A204.1 (cell line): Measurements from ENCODE around the gene BAIAP2L1.
"Not testable (repeated sequence)": the region's sequence is repeated elsewhere in the genome, so short reads cannot be mapped to it uniquely, and the experiment has no call there.

Experiments
- FAIRE-seq: peaks from 2 replicates; lab custom pipeline; 2012; peaks lifted over from hg19 to GRCh38; lab: Jason Lieb, UNC

Gene BAIAP2L1

DNA sequence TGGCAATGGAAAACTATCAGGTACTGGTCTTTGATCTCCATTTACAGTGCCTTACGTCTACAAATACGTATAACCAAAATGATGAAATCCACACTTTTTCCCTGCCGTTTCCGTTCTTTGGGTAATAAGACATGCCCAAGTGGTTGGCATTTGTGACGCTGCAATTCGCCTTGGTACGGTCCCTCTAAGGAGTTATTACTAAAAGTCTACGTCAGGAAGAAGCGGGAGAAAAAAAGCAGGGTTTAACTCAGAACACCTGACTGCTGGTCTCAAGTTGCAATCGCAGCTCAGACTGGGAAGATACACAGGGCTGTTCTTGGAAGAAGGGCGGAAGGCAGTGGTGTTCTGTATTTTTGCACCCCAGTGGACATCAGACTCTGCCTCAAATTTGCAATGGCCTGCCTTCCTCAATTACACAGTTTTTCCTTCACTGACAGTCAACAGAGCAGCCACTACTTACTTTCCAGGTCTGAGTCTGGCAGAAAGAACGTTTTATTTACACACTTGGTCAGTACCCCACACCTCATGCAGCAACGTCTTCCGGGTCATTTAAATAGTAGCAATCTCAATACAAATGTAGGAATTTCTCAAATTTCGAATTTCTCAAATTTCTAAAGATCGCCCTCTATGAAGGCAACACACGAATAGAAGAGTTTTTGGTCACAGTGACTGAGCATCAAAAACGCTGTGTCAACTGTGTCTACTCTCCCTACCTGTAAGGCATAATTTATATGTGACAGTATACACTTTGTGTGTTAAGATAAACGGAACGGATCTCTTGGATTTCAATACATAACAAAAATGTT lies 2.1 kb downstream of the BAIAP2L1 start:
- FAIRE-seq = no peak

DNA sequence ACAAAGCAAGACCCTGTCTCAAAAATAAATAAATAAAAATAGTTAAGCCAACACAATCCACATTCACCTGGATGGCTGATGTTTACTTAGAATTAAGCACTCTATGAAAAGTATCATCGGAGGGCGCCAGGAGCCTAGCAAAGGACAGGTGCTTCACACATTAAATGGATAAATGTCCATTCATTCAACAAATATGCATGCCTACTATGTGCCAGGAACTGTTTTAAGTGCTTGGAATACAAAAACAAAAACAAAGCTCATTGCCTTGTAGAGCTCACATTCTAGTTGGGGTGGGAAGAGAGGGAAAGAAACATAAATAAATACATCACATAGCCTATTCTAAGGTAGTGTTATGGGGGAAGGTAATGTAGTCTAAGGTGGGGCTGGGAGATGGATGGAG lies 4.1 kb downstream of the BAIAP2L1 start:
- no peak for FAIRE-seq

- FAIRE-seq = no peak
Measured at GRCh38 chr7:98395951-98396350, 4.9 kb downstream of the BAIAP2L1 start.

GRCh38 chr7:98395481-98395880 lies 5.4 kb downstream of the BAIAP2L1 start:
- FAIRE-seq = no peak

- FAIRE-seq = no peak
Measured at GRCh38 chr7:98394377-98394836, 6.5 kb downstream of the BAIAP2L1 start.

DNA sequence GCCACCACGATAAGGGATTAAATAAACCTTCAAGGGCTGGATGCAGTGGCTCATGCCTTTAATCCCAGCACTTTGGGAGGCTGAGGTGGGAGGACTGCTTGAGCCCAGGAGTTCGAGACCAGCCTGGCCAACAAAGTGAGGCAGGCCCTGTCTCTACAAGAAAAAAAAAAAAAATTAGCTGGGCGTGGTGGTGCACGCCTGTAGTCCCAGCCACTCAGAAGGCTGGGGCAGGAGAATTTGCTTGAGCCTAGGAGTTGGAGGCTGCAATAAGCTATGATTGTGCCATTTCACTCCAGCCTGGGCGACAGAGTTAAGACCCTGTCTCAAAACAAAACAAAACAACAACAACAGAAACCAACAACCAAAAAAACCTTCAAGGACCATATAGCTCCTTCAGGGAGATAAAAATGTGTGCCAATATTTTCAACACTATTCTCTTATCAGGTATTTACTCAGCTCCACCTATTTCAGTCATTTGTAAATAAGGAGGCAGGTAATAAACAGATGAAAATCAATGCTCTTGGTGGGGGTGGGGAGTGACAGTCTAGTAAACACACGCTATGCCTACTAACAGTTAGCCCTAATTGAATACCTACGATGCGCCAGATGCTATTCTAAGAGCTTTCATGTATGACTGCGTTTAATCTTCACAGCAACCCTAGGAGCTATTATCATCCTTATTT lies 13.2 kb downstream of the BAIAP2L1 start:
- no peak for FAIRE-seq

GRCh38 chr7:98387131-98387530 lies 13.8 kb downstream of the BAIAP2L1 start:
- FAIRE-seq = no peak

GRCh38 chr7:98385532-98385931 lies 15.4 kb downstream of the BAIAP2L1 start:
- FAIRE-seq = not testable (repeated sequence)

GRCh38 chr7:98378210-98378819 lies 22.6 kb downstream of the BAIAP2L1 start:
- no peak for FAIRE-seq

DNA sequence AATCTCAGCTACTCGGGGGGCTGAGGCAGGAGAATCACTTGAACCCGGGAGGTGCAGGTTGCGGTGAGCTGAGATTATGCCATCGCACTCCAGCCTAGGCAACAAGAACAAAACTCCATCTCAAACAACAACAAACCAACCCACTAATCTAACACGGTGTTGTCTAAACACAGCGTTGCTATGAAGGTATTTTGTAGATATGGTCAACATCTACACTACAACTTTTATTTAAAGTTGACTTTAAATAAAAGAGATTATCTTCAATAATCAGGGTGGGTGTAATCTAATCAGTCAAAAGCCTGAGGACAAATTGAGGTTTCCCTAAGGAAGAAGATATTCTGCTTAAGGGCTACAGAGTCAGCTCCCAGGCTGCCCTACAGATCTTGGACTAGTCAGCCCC lies 24.2 kb downstream of the BAIAP2L1 start:
- FAIRE-seq = no peak

DNA sequence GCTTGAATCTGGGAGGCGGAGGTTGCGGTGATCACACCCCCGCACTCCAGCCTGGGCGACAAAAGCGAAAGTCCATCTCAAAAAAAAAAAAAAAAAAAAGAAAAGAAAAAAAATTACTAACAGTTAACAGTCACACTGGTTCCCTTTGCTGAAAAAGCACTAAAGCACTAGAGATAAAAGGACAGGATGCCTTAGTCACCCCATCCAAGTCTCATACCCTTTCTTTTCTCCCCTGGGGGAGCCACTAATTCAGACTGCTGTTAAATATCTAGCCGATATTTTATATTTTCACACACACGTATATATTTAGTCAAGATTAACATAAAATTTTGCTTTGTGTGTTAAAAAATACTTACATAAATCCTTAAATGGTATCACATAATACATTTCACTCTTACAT lies 25.2 kb downstream of the BAIAP2L1 start:
- no peak for FAIRE-seq

DNA sequence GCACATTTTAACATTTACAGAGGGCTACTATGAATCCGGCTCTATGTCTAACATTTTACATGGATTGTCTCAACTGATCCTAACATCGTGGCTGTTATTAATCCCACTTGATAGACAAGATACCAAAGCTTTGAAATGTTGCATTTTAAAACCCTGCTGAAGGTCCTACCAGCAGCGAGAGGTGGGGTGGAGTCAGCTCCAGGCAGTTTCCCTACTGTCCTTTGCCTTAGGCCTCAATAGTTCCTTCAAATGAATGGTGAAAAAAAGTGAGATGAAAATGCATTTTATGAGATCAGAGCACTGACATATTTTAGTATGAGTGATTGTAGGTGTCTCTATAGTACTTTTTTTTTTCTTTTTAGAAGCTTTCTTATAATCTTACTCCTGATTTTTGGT lies 26.6 kb downstream of the BAIAP2L1 start:
- no peak for FAIRE-seq

- no peak for FAIRE-seq
Measured at GRCh38 chr7:98372993-98373392, 27.9 kb downstream of the BAIAP2L1 start.

- no peak for FAIRE-seq
Measured at GRCh38 chr7:98369726-98370125, 31.2 kb downstream of the BAIAP2L1 start.

DNA sequence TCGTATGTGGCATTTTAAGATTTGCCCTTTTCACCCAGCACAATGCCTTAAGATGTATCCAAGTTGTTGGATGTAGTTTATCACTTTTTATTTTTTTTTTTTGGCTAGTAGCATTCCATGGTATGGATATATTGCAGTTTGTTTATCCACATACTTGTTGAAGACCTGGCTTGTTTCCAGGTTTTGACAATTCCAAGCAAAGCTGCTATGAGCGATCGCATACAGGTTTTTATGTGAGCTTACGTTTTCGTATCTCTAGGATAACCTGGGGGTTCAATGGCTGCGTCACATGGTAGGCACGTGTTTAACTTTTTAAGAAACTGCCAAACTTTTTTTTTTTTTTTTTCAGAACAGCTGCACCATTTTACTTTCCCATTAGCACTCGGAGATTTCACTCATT lies 32.2 kb downstream of the BAIAP2L1 start:
- FAIRE-seq = no peak

DNA sequence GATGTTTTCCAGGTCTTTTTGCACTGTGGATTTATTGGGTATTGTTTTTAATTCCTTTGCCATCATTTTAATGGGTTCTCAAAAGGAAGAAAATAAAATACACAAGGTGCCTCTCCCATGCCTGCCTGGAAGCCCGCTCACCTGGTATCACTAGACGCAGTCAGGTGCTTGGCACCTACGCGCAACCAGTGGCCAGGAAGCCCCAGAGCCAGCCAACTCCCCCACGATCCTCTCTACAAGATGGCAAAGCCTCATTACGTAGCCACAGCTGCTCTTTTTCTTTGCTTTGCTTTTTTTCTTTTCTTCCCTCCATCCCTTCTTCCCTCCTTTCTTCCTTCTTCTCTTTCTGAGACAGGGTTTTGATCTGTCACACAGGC lies 34.3 kb downstream of the BAIAP2L1 start:
- no peak for FAIRE-seq

DNA sequence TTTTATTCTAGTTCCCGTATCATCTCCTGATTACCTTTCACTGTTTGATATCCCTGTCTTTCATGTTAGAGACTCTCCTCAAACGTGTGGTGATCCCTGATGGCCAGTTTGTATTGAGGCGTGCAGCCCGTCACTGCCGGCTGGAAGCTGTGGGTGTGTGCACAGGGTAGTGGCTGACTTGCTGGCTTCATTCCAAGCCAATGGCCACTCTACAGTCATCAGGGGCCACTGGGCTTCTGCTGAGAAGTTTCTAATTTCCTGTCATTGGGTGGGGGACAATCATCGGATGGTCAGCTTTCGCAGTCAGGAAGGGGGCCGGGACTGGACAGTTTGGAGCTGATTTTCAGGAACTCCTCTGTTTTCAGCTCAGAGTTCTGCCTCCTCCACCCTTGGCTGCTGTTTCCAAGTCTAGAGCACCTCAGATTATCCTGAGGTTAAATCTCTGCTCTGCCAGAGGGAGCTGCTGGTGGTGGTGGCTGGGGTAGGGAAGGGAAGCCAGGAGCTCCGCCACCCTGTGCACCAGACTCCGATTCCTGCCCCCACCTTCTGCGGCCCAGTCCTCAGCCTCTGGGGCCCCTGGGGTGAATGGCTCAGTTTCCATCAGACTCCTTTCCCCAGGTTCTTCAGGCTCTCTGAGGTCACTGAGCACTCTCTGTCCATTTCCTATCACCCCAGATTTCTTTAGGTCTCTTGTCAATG lies 34.9 kb downstream of the BAIAP2L1 start:
- no peak for FAIRE-seq

GRCh38 chr7:98364220-98364619 lies 36.7 kb downstream of the BAIAP2L1 start:
- no peak for FAIRE-seq

DNA sequence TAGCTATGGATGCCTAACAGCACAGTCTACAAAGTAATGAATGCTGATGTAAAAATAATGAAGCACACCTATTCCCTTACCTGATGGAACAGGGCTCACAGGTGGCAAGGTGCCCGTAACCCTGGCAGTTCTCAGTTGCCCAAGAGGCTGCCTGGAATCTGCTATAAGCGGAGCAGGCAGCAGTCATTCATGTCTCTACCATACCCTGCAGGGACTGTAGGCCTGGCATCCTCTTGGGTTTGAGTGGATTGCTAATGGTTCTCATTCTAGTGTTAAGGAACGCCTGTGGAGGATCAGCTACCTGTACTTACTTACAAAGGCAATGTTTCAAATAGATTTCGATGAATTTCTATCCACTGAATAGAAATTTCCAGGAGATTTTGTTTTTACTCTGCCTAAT lies 38.4 kb downstream of the BAIAP2L1 start:
- FAIRE-seq = no peak

DNA sequence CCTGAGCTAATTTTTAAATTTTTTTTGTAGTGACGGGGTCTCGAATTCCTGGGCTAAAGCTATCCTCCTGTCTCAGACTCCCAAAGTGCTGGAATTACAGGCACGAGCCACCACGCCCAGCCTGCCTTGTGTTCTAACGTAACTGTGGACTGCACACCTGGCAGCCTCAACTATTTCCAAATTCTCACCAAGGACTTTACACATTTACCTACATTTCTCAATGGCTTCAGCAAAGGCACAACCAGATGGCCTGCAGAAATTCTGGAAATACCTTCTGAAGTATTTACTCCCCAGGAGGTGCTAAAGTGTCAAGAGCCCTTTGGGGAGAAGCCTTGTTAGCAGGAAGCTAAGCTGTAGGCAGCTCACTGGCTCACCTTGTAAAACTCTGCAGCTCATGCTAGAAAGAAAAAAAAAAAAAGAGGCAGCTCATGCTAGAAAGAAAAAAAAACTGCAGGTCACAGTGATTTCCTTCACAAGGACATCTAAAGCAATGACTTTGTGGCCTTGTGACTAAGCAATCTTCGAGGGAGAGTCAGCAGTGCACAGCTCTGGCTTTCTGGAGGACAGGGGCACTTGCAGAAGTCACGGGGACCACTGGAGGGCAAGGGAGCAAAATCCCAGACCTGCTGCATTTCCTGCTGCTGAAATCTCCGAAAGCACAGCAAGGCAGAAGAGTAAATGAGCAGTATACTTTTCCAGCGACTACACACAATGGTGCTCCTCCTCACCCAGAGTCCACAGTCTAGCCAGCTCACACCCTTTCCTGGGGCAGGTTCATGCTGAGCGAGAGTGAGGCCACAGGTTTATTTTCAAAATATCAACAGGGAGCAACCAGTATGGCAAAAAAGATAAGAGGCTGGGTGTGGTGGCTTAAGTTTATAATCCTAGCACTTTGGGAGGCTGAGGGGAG lies 40.4 kb downstream of the BAIAP2L1 start:
- no peak for FAIRE-seq

- FAIRE-seq = no peak
Measured at GRCh38 chr7:98359395-98359794, 41.5 kb downstream of the BAIAP2L1 start.

DNA sequence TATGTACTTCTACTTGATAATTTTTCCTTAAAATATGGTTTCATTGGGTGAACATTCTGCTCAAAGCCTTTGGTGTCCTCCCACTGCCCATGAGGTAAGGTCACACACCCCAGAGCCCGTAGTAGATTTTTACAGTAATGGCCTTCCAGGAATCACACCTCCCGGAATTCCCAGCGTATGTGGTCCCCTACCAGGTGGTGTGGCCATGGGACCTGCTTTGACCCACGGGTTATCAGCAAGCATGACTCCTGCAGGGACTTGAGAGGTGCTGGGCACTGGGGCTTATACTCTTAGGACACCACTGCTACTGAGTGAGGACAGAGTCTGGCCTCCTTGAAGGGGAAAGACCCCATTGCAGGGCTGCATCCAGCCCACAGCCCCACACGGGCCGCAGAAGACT lies 42.2 kb downstream of the BAIAP2L1 start:
- no peak for FAIRE-seq
